HG03103 (cell line): ENCODE data around the gene BRSK1.

Source experiments
- ATAC-seq: cut with Tn5 transposase; IDR thresholded peaks from one replicate; pipeline ENCODE4 v1.9.1; 2021; ENCODE audit warnings: low read depth; ENCODE audit not compliant: unreplicated experiment

Gene BRSK1

GRCh38 chr19:55253842-55254624 is 29.8 kb upstream of the BRSK1 start:
- no peak for ATAC-seq

- no peak for ATAC-seq
Measured at GRCh38 chr19:55254625-55254977, 29.2 kb upstream of the BRSK1 start.

- ATAC-seq, result no peak
Measured at GRCh38 chr19:55255618-55256423, 28.0 kb upstream of the BRSK1 start.

- no peak for ATAC-seq
Measured at GRCh38 chr19:55256562-55257460, 27.0 kb upstream of the BRSK1 start.

GRCh38 chr19:55257461-55258420 is 26.1 kb upstream of the BRSK1 start:
- ATAC-seq, result no peak

- ATAC-seq, result peak; percentile 2
Measured at GRCh38 chr19:55258476-55258827, 25.3 kb upstream of the BRSK1 start.

GRCh38 chr19:55258828-55259539 is 24.8 kb upstream of the BRSK1 start, which contains the start of gene PPP6R1:
Gene PPP6R1, minus strand, starts transcription at chr19:55259017. Its CDS starts 11,914 bp downstream, at chr19:55247103.
- peak; percentile 54 for ATAC-seq

- no peak for ATAC-seq
Measured at GRCh38 chr19:55259540-55260210, 24.1 kb upstream of the BRSK1 start.

GRCh38 chr19:55261671-55262126 is 22.1 kb upstream of the BRSK1 start:
- ATAC-seq, result no peak

- no peak for ATAC-seq
Measured at GRCh38 chr19:55262359-55262758, 21.4 kb upstream of the BRSK1 start.

- ATAC-seq, result no peak
Measured at GRCh38 chr19:55264531-55264930, 19.3 kb upstream of the BRSK1 start.

GRCh38 chr19:55265173-55265572 is 18.6 kb upstream of the BRSK1 start:
- ATAC-seq, result no peak

GRCh38 chr19:55265723-55266386 is 17.9 kb upstream of the BRSK1 start:
- ATAC-seq, result no peak

GRCh38 chr19:55266404-55266803 is 17.4 kb upstream of the BRSK1 start:
- no peak for ATAC-seq

- ATAC-seq, result no peak
Measured at GRCh38 chr19:55266840-55267239, 17.0 kb upstream of the BRSK1 start.

GRCh38 chr19:55269299-55269698 is 14.5 kb upstream of the BRSK1 start:
- ATAC-seq, result no peak

GRCh38 chr19:55270172-55270942 is 13.4 kb upstream of the BRSK1 start:
- ATAC-seq, result no peak
